Upper lobe of left lung (tissue), 4 donors: Measurements from ENCODE around the gene CCDC81.

Source experiments
- EP300 ChIP-seq, 4 donors: sonication (generic); formaldehyde crosslinking; IDR thresholded peaks; one replicate each; pipeline ENCODE4 v1.5.1; 2017; ENCODE audit warnings: antibody characterized with exemption in 4 of 4, control low read depth in 2 of 4
- POLR2A ChIP-seq, 4 donors: fragments of 450-650 bp; IDR thresholded peaks; one replicate each; pipeline ENCODE4 v1.5.1; 2016 to 2017; ENCODE audit warnings: antibody characterized with exemption in 4 of 4, mild to moderate bottlenecking in 2 of 4
- POLR2AphosphoS5 ChIP-seq, 2 donors: sonication (generic); formaldehyde crosslinking; IDR thresholded peaks; one replicate each; pipeline ENCODE4 v1.5.1; 2017; ENCODE audit warnings: antibody characterized with exemption in 2 of 2
- TF ChIP-seq, protein P1 (sequence below), 6 experiments: fragments of 450-650 bp in 4 of 6; fragments of 200-600 bp in 2 of 6; sonication (generic) in 2 of 6; IDR thresholded peaks; one replicate each; pipeline ENCODE4 v1.5.1; 2016 to 2019; ENCODE audit warnings: antibody characterized with exemption in 6 of 6

DNA sequence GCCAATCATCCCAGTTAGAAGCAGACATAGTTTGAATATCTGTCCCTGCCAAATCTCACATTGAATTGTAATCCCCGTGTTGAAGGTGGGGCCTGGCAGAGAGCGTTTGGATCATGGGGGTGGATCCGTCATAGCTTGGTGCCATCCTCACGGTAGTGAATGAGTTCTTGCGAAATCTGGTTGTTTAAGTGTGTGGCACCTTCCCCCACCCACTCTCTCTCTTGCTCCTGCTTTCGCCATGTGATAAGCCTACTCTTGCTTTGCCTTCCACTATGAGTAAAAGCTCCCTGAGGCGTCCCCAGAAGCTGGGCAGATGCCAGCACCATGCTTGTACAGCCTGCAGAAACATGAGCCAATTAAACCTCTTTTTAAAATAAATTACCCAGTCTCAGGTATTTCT is 5.0 kb upstream of the CCDC81 start:
- TF ChIP-seq POLR2AphosphoS5 (IDR thresholded peaks at IDR 0.05) = no peak
- TF ChIP-seq POLR2A (IDR thresholded peaks at IDR 0.05) = no peak
- TF ChIP-seq, protein P1, sequence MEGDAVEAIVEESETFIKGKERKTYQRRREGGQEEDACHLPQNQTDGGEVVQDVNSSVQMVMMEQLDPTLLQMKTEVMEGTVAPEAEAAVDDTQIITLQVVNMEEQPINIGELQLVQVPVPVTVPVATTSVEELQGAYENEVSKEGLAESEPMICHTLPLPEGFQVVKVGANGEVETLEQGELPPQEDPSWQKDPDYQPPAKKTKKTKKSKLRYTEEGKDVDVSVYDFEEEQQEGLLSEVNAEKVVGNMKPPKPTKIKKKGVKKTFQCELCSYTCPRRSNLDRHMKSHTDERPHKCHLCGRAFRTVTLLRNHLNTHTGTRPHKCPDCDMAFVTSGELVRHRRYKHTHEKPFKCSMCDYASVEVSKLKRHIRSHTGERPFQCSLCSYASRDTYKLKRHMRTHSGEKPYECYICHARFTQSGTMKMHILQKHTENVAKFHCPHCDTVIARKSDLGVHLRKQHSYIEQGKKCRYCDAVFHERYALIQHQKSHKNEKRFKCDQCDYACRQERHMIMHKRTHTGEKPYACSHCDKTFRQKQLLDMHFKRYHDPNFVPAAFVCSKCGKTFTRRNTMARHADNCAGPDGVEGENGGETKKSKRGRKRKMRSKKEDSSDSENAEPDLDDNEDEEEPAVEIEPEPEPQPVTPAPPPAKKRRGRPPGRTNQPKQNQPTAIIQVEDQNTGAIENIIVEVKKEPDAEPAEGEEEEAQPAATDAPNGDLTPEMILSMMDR (IDR thresholded peaks at IDR 0.05) = no peak
- TF ChIP-seq EP300 (IDR thresholded peaks at IDR 0.05) = no peak
